ENCODE measurements around the gene ENTREP3. TPM values are rescaled to one million over a fixed set of nuclear protein-coding genes. Genes with fewer than 3 reads are reported as not detected.
"Not testable (repeated sequence)": the region's sequence is repeated elsewhere in the genome, so short reads cannot be mapped to it uniquely, and the experiment has no call there.

Gene ENTREP3
- total and polyA plus RNA-seq, 9 donors, result 9.3 to 22.4 (median 19.4) TPM

- Histone ChIP-seq H3K27ac (no peak overlapping the region), H3K4me3 (no peak overlapping the region), H3K4me1 (ENCODE audit: insufficient read depth) (peaks cover 7% of the 10 kb centered on the region), H3K9me3 (no peaks in the 10 kb centered on the region), H3K36me3 (no peaks in the 10 kb centered on the region), H3K27me3 (no peaks in the 10 kb centered on the region)
- 34 to 40% (median 37%) methylated on average over 19 to 23 of the region's 23 CpGs for WGBS, 3 donors
- intact Hi-C loops (cut with DNase I), result loop anchor here in 3 of 4 donors (5.0 to 10.0 kb wide), 3 partner anchors 71 to 341 kb away; partner anchors contain the start of gene RUSC1 (in 2 of the 3)
- TF ChIP-seq, protein P1, sequence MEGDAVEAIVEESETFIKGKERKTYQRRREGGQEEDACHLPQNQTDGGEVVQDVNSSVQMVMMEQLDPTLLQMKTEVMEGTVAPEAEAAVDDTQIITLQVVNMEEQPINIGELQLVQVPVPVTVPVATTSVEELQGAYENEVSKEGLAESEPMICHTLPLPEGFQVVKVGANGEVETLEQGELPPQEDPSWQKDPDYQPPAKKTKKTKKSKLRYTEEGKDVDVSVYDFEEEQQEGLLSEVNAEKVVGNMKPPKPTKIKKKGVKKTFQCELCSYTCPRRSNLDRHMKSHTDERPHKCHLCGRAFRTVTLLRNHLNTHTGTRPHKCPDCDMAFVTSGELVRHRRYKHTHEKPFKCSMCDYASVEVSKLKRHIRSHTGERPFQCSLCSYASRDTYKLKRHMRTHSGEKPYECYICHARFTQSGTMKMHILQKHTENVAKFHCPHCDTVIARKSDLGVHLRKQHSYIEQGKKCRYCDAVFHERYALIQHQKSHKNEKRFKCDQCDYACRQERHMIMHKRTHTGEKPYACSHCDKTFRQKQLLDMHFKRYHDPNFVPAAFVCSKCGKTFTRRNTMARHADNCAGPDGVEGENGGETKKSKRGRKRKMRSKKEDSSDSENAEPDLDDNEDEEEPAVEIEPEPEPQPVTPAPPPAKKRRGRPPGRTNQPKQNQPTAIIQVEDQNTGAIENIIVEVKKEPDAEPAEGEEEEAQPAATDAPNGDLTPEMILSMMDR (IDR thresholded peaks at IDR 0.05), result peak; percentile 98 to 99 (median 98)
- no peak for TF ChIP-seq EP300 (IDR thresholded peaks at IDR 0.05)
- DNase-seq, result peak; percentile 87 to 94 (median 93)
Measured at GRCh38 chr1:155250633-155251449, 4.4 kb downstream of the ENTREP3 start.

DNA sequence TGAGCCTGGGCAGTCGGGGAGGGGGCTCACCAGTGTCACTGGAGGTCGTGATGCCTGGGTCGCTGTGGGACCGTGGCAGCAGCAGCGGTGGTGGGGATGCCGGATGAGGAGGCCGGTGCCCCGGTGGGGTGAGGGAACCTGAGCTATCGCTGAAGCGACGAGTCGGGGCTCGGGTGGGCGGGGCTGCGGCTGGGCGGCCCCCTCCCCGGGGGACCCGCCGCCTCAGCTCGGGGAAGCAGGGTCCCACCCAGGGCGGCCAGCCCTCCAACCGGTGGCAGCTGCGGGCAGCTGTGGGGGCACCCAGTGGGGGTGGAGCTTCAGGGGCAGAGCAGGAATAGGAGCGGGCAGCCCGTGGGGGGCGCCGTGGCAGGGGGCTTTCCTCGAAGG, 5.0 kb downstream of the ENTREP3 start:
- no peak for DNase-seq
- Histone ChIP-seq H3K9me3 (no peaks in the 10 kb centered on the region), H3K4me1 (ENCODE audit: insufficient read depth) (peaks cover 7% of the 10 kb centered on the region), H3K36me3 (no peaks in the 10 kb centered on the region), H3K27me3 (no peaks in the 10 kb centered on the region), H3K27ac (no peak overlapping the region), H3K4me3 (no peak overlapping the region)
- TF ChIP-seq, protein P1 (IDR thresholded peaks at IDR 0.05), result no peak
- no peak for TF ChIP-seq EP300 (IDR thresholded peaks at IDR 0.05)
- TF ChIP-seq POLR2A (IDR thresholded peaks at IDR 0.05), result no peak
- intact Hi-C loops (cut with DNase I), result loop anchor here in 3 of 4 donors (5.0 to 10.0 kb wide), 3 partner anchors 72 to 342 kb away; partner anchors contain the start of gene RUSC1 (in 2 of the 3)
- WGBS, 3 donors, result 38 to 42% (median 39%) methylated on average over 23 to 28 of the region's 28 CpGs

- intact Hi-C loops (cut with DNase I), result no loop called here
- WGBS, 3 donors, result 85 to 92% (median 87%) methylated on average over 23 to 26 of the region's 26 CpGs
Measured at GRCh38 chr1:155247667-155248553, 7.4 kb downstream of the ENTREP3 start.

GRCh38 chr1:155246796-155247195, 8.5 kb downstream of the ENTREP3 start:
- H3K4me1 ChIP-seq (ENCODE audit: insufficient read depth); H3K36me3 ChIP-seq; H3K4me3 ChIP-seq; H3K9me3 ChIP-seq; H3K27ac ChIP-seq; H3K27me3 ChIP-seq; DNase-seq; intact Hi-C loops (cut with DNase I): not testable (repeated sequence)
- 93 to 100% (median 95%) methylated on average over 3 of the region's 3 CpGs for WGBS, 3 donors

More at GRCh38 chr1:155247667-155248553, 7.4 kb downstream of the ENTREP3 start:
- Histone ChIP-seq H3K4me1 (ENCODE audit: insufficient read depth) (no peaks in the 10 kb centered on the region), H3K4me3 (no peak overlapping the region), H3K27me3 (no peaks in the 10 kb centered on the region), H3K27ac (no peak overlapping the region), H3K36me3 (no peaks in the 10 kb centered on the region), H3K9me3 (no peaks in the 10 kb centered on the region)
- no peak for DNase-seq
- TF ChIP-seq, protein P1 (IDR thresholded peaks at IDR 0.05), result no peak
- TF ChIP-seq EP300 (IDR thresholded peaks at IDR 0.05) (no peak), POLR2A (IDR thresholded peaks at IDR 0.05) (no peak)

All from ovary (tissue), 9 donors.